ENCODE measurements around the gene SETD1B.
"Not testable (repeated sequence)": the region's sequence is repeated elsewhere in the genome, so short reads cannot be mapped to it uniquely, and the experiment has no call there.

SETD1B gene

GRCh38 chr12:121803861-121804416, at the start of gene SETD1B:
Gene SETD1B (plus strand): TSS chr12:121804009. CDS start chr12:121804738, 729 bp downstream.
- DNase-seq (ENCODE audit: low read depth in 2 of 3, low spot score in 1 of 3): no peak

- DNase-seq (ENCODE audit: low read depth in 2 of 3, low spot score in 1 of 3): no peak
Measured at GRCh38 chr12:121754836-121755235, 49.0 kb upstream of the SETD1B start.

GRCh38 chr12:121755591-121755990, 48.2 kb upstream of the SETD1B start:
- no peak for DNase-seq (ENCODE audit: low read depth in 2 of 3, low spot score in 1 of 3)

- not testable (repeated sequence) for DNase-seq (ENCODE audit: low read depth in 2 of 3, low spot score in 1 of 3)
Measured at GRCh38 chr12:121758536-121758935, 45.3 kb upstream of the SETD1B start.

GRCh38 chr12:121762269-121762668, 41.5 kb upstream of the SETD1B start:
- no peak for DNase-seq (ENCODE audit: low read depth in 2 of 3, low spot score in 1 of 3)

GRCh38 chr12:121764808-121765207, 39.0 kb upstream of the SETD1B start:
- no peak for DNase-seq (ENCODE audit: low read depth in 2 of 3, low spot score in 1 of 3)

- DNase-seq (ENCODE audit: low read depth in 2 of 3, low spot score in 1 of 3): no peak
Measured at GRCh38 chr12:121765573-121765972, 38.2 kb upstream of the SETD1B start.

GRCh38 chr12:121766290-121767039, 37.3 kb upstream of the SETD1B start:
- no peak for DNase-seq (ENCODE audit: low read depth in 2 of 3, low spot score in 1 of 3)

GRCh38 chr12:121767525-121768016, 36.2 kb upstream of the SETD1B start:
- DNase-seq (ENCODE audit: low read depth in 2 of 3, low spot score in 1 of 3): no peak

GRCh38 chr12:121769297-121769830, 34.4 kb upstream of the SETD1B start:
- no peak for DNase-seq (ENCODE audit: low read depth in 2 of 3, low spot score in 1 of 3)

GRCh38 chr12:121769831-121770301, 33.9 kb upstream of the SETD1B start:
- no peak for DNase-seq (ENCODE audit: low read depth in 2 of 3, low spot score in 1 of 3)

GRCh38 chr12:121770388-121770787, 33.4 kb upstream of the SETD1B start:
- no peak for DNase-seq (ENCODE audit: low read depth in 2 of 3, low spot score in 1 of 3)

GRCh38 chr12:121770813-121771625, 32.8 kb upstream of the SETD1B start:
- no peak for DNase-seq (ENCODE audit: low read depth in 2 of 3, low spot score in 1 of 3)

- DNase-seq (ENCODE audit: low read depth in 2 of 3, low spot score in 1 of 3): peak; percentile 56 to 72 (median 69)
Measured at GRCh38 chr12:121773011-121773777, 30.6 kb upstream of the SETD1B start.

GRCh38 chr12:121774968-121775474, 28.8 kb upstream of the SETD1B start:
- no peak for DNase-seq (ENCODE audit: low read depth in 2 of 3, low spot score in 1 of 3)

- no peak for DNase-seq (ENCODE audit: low read depth in 2 of 3, low spot score in 1 of 3)
Measured at GRCh38 chr12:121775501-121775900, 28.3 kb upstream of the SETD1B start.

GRCh38 chr12:121776190-121777098, 27.4 kb upstream of the SETD1B start:
- peak; percentile 78 to 94 (median 87) for DNase-seq (ENCODE audit: low read depth in 2 of 3, low spot score in 1 of 3)

GRCh38 chr12:121778567-121779421, 25.0 kb upstream of the SETD1B start:
- no peak for DNase-seq (ENCODE audit: low read depth in 2 of 3, low spot score in 1 of 3)
